Measurements from ENCODE around the gene SLC37A1. TPM values are rescaled to one million over a fixed set of nuclear protein-coding genes. Genes with fewer than 3 reads are reported as not detected.

The SLC37A1 gene
- total RNA-seq, 1 experiment from 2014 or later = 37.7 TPM

DNA sequence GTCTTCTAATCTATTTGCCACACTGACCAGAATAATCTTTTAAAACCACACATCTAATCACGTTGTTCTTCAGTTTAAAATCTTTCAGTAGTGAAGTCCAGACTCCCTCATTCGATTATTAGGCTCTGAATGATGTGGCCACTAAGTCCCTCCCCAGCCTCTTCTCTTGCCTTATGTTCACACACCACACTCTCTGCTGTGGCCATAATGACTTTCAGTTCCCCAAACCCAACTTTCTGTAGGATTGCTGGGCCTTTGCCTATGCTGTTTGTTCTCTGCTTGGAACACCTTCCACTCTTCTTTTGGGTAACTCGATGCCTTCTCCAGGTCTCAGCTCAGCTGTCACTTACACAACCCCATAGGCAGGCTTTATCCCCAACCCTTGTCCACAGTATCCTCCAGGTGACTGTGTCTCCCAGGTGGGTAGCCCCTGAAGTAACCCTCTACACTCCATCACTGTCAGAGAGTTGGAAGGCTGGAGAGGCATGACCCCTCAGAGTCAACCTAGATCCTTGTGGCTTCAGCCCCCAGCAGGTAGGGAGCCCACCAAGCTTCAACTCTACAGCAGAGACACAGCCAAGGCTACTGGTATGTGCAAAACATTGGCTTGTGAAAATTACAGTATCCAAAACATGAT, 8.4 kb upstream of the SLC37A1 start:
- H3K14ac ChIP-seq (ENCODE audit: insufficient read depth, low read length) = no peak overlapping the region
- H3K4me3 Mint-ChIP-seq = no peak overlapping the region
- TF ChIP-seq, protein P1, sequence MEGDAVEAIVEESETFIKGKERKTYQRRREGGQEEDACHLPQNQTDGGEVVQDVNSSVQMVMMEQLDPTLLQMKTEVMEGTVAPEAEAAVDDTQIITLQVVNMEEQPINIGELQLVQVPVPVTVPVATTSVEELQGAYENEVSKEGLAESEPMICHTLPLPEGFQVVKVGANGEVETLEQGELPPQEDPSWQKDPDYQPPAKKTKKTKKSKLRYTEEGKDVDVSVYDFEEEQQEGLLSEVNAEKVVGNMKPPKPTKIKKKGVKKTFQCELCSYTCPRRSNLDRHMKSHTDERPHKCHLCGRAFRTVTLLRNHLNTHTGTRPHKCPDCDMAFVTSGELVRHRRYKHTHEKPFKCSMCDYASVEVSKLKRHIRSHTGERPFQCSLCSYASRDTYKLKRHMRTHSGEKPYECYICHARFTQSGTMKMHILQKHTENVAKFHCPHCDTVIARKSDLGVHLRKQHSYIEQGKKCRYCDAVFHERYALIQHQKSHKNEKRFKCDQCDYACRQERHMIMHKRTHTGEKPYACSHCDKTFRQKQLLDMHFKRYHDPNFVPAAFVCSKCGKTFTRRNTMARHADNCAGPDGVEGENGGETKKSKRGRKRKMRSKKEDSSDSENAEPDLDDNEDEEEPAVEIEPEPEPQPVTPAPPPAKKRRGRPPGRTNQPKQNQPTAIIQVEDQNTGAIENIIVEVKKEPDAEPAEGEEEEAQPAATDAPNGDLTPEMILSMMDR (conservative IDR thresholded peaks at IDR 0.05) = no peak

More for the DNA sequence above, 8.4 kb upstream of the SLC37A1 start:
- Histone ChIP-seq H3K79me1 (ENCODE audit: insufficient read depth, low read depth, low read length, poor library complexity, severe bottlenecking) (no peaks in the 10 kb centered on the region), H3K9ac (ENCODE audit: extremely low read depth, insufficient read length, low read length) (no peak overlapping the region), H3K79me2 (ENCODE audit: insufficient read depth, low read length) (no peaks in the 10 kb centered on the region), H2BK12ac (ENCODE audit: insufficient read length, low read depth, low read length) (no peak overlapping the region), H2AFZ (ENCODE audit: low read length) (no peak overlapping the region), H4K91ac (ENCODE audit: insufficient read length, low read depth, low read length) (no peak overlapping the region), H3K4me2 (ENCODE audit: insufficient read depth, insufficient read length, low read length) (no peak overlapping the region), H3K9me3 (ENCODE audit: control insufficient read depth, low read depth, low read length) (no peaks in the 10 kb centered on the region), H3K4ac (ENCODE audit: low read depth, low read length) (no peak overlapping the region), H3K18ac (ENCODE audit: insufficient read length, low read depth, low read length) (no peak overlapping the region), H3K56ac (ENCODE audit: insufficient read length, low read depth, low read length) (no peak overlapping the region), H2BK5ac (ENCODE audit: insufficient read length, low read length) (no peak overlapping the region), H3K4me1 (ENCODE audit: insufficient read depth, low read length) (no peaks in the 10 kb centered on the region), H4K5ac (ENCODE audit: insufficient read length, low read depth, low read length) (no peak overlapping the region), H2BK15ac (ENCODE audit: low read depth, low read length) (no peak overlapping the region), H3K23ac (ENCODE audit: insufficient read length, low read depth, low read length) (no peak overlapping the region), H2AK5ac (ENCODE audit: insufficient read length, low read length) (no peak overlapping the region), H2BK20ac (ENCODE audit: low read depth, low read length, poor library complexity, severe bottlenecking) (peak overlapping the region; percentile 83), H3T11ph (ENCODE audit: low read length) (no peak overlapping the region), H2BK120ac (ENCODE audit: low read depth, low read length, poor library complexity, severe bottlenecking) (no peak overlapping the region), H4K8ac (replicated peaks; ENCODE audit: insufficient read length, low read depth, low read length) (no peak overlapping the region), H4K20me1 (ENCODE audit: control insufficient read depth, insufficient read depth, insufficient read length) (no peaks in the 10 kb centered on the region), H3K23me2 (ENCODE audit: insufficient read length, low read depth, low read length, poor library complexity, severe bottlenecking) (no peaks in the 10 kb centered on the region), H3K27ac (ENCODE audit: insufficient read length, low read depth, low read length) (no peak overlapping the region), H3K27me3 (ENCODE audit: insufficient read depth, low read length) (no peaks in the 10 kb centered on the region)
- no peak overlapping the region for H3K27ac Mint-ChIP-seq
- peaks cover 2 to 5% of the 10 kb centered on the region in 2 experiments; a peak in 3 of 4 replicates for H3K4me1 Mint-ChIP-seq
- peaks cover 3% of the 10 kb centered on the region for H3K27me3 Mint-ChIP-seq (ENCODE audit: low read depth)
- no peaks in the 10 kb centered on the region for H3K36me3 Mint-ChIP-seq (ENCODE audit: insufficient read depth in 1 of 3, low read depth in 3 of 3)
- WGBS (ENCODE audit: extremely low coverage, insufficient read length, low lambda C conversion rate) = no CpG with 5 or more reads among the region's 3 CpGs
- no peaks in the 10 kb centered on the region for H3K9me3 Mint-ChIP-seq
- no peak for DNase-seq
